Measurements from ENCODE around the gene ZNF318.

Gene ZNF318

DNA sequence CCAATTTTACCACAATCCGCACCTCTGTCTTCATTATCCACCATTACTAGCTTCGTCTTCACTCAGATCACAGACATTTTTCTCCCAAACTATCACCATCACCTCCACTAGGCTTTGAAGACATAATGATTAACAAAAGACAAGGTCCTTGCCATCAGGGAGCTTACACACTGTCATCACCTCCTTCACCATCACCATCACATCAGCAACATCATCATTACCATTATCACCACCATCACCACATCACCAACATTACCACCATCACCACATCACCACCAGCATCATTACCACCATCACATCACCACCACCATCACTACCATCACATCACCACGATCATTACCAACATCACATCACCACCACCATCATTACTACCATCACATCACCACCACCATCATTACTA is 75.7 kb downstream of the ZNF318 start:
- DNase-seq (ENCODE audit: low read depth), result no peak
- TF ChIP-seq, protein P1, sequence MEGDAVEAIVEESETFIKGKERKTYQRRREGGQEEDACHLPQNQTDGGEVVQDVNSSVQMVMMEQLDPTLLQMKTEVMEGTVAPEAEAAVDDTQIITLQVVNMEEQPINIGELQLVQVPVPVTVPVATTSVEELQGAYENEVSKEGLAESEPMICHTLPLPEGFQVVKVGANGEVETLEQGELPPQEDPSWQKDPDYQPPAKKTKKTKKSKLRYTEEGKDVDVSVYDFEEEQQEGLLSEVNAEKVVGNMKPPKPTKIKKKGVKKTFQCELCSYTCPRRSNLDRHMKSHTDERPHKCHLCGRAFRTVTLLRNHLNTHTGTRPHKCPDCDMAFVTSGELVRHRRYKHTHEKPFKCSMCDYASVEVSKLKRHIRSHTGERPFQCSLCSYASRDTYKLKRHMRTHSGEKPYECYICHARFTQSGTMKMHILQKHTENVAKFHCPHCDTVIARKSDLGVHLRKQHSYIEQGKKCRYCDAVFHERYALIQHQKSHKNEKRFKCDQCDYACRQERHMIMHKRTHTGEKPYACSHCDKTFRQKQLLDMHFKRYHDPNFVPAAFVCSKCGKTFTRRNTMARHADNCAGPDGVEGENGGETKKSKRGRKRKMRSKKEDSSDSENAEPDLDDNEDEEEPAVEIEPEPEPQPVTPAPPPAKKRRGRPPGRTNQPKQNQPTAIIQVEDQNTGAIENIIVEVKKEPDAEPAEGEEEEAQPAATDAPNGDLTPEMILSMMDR (conservative IDR thresholded peaks at IDR 0.05; ENCODE audit: low read depth, low read length), result no peak
- H3K4me3 ChIP-seq (ENCODE audit: low read depth, low read length), result no peak overlapping the region

DNA sequence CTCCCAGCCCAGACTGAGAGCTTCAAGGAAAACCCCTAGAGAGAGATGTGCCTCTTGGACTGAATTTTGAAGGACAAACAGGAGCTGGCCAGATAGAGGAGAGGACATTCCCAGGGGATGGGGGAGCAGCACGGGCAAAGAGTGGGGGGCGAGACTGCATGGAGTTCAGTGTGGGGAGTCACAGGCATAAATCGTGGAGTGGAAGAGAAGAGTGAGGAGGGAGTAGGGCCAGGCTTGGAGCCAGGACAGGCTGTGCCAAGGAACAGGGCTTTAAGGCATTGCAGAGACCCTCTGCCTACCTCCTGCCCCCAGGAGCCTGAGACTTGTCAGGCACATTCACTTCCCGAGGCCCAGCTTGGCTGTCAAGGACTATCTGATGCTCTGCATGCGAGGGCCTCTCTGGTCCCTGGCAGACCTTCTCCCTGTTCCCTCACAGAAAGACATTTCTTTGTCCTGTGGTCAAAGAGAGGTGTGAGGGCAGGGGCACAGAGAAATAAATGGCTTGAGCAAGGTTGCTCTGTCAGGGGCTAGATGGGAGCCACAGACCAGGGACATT is 76.6 kb downstream of the ZNF318 start:
- H3K4me3 ChIP-seq (ENCODE audit: low read depth, low read length), result no peak overlapping the region
- no peak for DNase-seq (ENCODE audit: low read depth)
- TF ChIP-seq, protein P1 (conservative IDR thresholded peaks at IDR 0.05; ENCODE audit: low read depth, low read length), result no peak

DNA sequence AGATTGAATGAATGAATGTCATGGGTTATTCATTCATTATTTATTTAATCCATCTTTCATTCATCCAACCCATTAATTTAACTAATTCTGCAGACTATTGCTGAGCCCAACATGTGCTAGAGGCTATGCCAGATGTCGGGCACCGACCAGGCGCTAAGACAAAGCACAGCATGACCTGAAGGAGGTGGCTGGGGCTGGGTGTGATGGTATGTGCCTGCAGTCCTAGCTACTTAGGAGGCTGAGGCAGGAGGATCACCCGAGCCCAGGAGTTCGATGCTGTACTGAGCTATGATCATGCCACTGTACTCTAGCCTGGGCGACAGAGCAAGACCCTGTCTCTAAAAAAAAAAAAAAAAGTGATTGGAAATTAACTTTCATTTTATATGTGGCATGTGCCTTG is 77.1 kb downstream of the ZNF318 start:
- TF ChIP-seq, protein P1 (conservative IDR thresholded peaks at IDR 0.05; ENCODE audit: low read depth, low read length), result no peak
- DNase-seq (ENCODE audit: low read depth), result no peak
- no peak overlapping the region for H3K4me3 ChIP-seq (ENCODE audit: low read depth, low read length)

DNA sequence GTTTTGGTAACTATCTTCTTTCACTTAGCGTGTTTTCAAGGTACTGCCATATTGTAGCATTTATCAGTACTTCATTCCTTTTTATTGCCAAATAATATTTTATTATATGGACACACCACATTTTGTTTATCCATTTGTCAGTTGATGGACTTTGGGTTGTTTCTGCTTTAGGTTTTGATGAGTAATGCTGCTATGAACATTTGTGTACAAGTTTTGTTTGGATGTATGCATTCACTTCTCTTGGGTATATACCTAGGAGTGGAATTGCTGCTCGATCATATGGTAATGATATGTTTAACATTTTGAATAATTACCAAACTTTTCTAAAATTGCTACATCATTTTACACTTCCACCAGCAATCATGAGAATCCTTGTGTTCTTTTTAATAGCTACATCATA is 77.7 kb downstream of the ZNF318 start:
- DNase-seq (ENCODE audit: low read depth), result no peak
- TF ChIP-seq, protein P1 (conservative IDR thresholded peaks at IDR 0.05; ENCODE audit: low read depth, low read length), result no peak
- no peak overlapping the region for H3K4me3 ChIP-seq (ENCODE audit: low read depth, low read length)

DNA sequence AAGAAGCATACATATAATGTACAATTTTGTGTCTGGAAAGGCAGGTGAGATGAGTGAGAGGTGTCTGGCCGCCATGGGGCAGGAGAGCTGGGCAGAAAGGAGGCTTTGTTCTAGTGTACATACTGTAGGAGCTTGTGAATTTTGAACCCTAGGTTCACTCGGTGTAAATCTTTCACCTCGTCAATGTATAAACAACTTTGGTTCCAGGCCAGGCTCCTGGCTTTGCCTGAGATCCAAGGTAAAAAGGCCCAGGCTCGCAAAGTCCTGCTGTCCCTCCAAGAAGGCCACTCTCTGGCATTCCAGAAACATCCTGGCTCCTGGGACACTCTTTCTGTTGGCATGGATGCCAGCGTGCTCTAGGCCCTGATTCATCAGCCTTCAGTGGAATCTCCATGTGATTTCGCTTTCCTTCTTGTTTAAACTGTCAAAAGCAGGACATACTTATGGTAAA is 78.5 kb downstream of the ZNF318 start:
- TF ChIP-seq, protein P1 (conservative IDR thresholded peaks at IDR 0.05; ENCODE audit: low read depth, low read length), result no peak
- H3K4me3 ChIP-seq (ENCODE audit: low read depth, low read length), result no peak overlapping the region
- no peak for DNase-seq (ENCODE audit: low read depth)

DNA sequence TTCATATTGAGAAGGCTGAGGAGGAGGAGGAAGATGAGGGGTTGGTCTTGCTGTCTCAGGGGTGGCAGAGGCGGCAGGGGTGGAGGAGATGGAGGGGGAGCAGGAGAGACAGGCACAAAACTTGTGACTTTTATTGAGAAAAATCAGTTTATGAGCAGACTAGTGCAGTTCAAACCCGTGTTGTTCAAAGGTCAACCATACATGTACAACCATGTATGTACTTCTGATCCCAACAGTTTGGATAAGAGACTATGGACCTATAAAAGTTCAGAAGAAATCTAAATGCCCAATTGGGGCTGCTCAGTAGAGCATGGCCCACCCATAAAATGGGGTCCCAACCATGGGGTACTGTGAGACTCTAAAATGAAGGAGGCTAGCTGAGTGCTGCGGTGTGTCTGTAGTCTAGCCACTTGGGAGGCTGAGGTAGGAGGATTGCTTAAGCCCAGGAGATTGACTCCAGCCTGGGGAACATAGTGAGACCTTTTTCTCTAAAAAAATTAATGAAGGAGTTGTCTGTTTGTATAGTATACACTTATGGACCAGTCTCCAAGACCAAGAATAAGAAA is 79.0 kb downstream of the ZNF318 start:
- H3K4me3 ChIP-seq (ENCODE audit: low read depth, low read length), result no peak overlapping the region
- TF ChIP-seq, protein P1 (conservative IDR thresholded peaks at IDR 0.05; ENCODE audit: low read depth, low read length), result no peak
- no peak for DNase-seq (ENCODE audit: low read depth)
